Ascending aorta (tissue), 2 donors: ENCODE data around the gene LTBP1. TPM values are rescaled to one million over a fixed set of nuclear protein-coding genes. Genes with fewer than 3 reads are reported as not detected.

ENCODE experiments used
- DNase-seq, 2 donors: peaks; one replicate each; pipeline ENCODE4 v3.0.0-alpha.2; 2019; ENCODE audit warnings: low spot score in 2 of 2
- H3K27ac ChIP-seq, 2 donors: fragments of 200-600 bp; sonication (generic); one replicate each; pipeline ENCODE4 v1.5.1; 2016 to 2017; ENCODE audit warnings: mild to moderate bottlenecking in 1 of 2
- H3K27me3 ChIP-seq: fragments of 200-600 bp; sonication (generic); one replicate; pipeline ENCODE4 v1.5.1; 2017
- H3K36me3 ChIP-seq, 2 donors: fragments of 200-600 bp; sonication (generic); one replicate each; pipeline ENCODE4 v1.5.1; 2016
- H3K4me1 ChIP-seq, 2 donors: fragments of 200-600 bp; sonication (generic); one replicate each; pipeline ENCODE4 v1.5.1; 2016 to 2017; ENCODE audit warnings: mild to moderate bottlenecking in 1 of 2
- H3K4me3 ChIP-seq, 2 donors: fragments of 200-600 bp; sonication (generic); one replicate each; pipeline ENCODE4 v1.5.1; 2016 to 2017; ENCODE audit warnings: mild to moderate bottlenecking in 1 of 2
- H3K9me3 ChIP-seq, 2 donors: fragments of 200-600 bp; sonication (generic); one replicate each; pipeline ENCODE4 v1.5.1; 2016
- intact Hi-C: fragments of 100-400 bp; cut with DNase I; formaldehyde crosslinking; loops from one replicate; pipeline ENCODE4 v1.15.1; 2023
- total RNA-seq: library from RNA; depleted of rRNA; stranded (reverse); fragments of >200 nt; gene quantifications from one replicate; pipeline ENCODE4 v1.1.0, GENCODE V29; 2016
- TF ChIP-seq, protein P1 (sequence below), 3 experiments: fragments of 200-600 bp in 2 of 3; fragments of 450-650 bp in 1 of 3; sonication (generic) in 2 of 3; IDR thresholded peaks; one replicate each; pipeline ENCODE4 v1.5.1; 2016 to 2019; ENCODE audit warnings: antibody characterized with exemption in 3 of 3, mild to moderate bottlenecking in 1 of 3, moderate library complexity in 1 of 3

LTBP1 gene
- total RNA-seq, 1 donor from 2014 or later, result 295 TPM

DNA sequence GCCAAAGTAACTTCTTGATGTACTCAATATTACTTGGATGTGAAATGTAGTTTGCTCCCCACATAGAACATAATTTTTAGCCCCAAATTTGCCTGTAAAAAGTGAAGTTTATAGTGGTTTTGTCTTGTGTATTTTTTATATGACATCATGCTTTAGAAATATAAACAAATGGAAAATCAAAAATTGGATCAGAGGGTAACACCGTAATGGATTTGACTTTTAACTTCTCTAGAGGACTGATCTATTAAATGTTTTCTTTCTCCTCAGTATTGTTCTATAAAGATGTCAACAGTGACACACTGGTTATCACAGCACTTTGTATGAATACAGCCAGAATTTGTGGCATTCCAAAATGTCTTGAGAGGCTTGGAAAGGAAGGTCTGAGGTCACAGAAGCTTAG is 484.1 kb downstream of the LTBP1 start:
- Histone ChIP-seq H3K4me3 (no peak overlapping the region), H3K27ac (no peak overlapping the region), H3K36me3 (no peaks in the 10 kb centered on the region), H3K4me1 (peaks cover 0 to 8% of the 10 kb centered on the region in 2 donors), H3K9me3 (no peaks in the 10 kb centered on the region), H3K27me3 (no peaks in the 10 kb centered on the region)
- no peak for DNase-seq
- intact Hi-C loops, result no loop called here
- TF ChIP-seq, protein P1, sequence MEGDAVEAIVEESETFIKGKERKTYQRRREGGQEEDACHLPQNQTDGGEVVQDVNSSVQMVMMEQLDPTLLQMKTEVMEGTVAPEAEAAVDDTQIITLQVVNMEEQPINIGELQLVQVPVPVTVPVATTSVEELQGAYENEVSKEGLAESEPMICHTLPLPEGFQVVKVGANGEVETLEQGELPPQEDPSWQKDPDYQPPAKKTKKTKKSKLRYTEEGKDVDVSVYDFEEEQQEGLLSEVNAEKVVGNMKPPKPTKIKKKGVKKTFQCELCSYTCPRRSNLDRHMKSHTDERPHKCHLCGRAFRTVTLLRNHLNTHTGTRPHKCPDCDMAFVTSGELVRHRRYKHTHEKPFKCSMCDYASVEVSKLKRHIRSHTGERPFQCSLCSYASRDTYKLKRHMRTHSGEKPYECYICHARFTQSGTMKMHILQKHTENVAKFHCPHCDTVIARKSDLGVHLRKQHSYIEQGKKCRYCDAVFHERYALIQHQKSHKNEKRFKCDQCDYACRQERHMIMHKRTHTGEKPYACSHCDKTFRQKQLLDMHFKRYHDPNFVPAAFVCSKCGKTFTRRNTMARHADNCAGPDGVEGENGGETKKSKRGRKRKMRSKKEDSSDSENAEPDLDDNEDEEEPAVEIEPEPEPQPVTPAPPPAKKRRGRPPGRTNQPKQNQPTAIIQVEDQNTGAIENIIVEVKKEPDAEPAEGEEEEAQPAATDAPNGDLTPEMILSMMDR (IDR thresholded peaks at IDR 0.05), result no peak

DNA sequence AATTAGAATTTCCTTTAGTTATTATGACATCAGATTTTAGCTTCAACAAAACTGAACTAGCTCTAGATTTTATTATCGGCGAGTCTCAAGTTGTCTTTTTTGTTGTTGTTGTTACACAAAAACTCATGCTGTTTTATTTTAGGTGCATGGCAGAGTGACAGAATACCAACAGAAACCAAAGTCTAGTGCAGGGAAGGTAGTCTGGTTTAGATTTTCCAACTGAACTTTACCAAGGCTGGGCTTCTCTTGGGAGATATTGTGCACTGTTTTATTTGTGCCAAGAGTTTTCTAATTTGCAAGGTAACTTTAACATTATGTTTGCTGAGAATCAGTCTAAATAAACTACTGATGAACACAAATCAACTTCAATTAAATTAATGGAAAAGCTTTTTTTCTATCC is 486.1 kb downstream of the LTBP1 start:
- H3K36me3 ChIP-seq, result no peaks in the 10 kb centered on the region
- no peaks in the 10 kb centered on the region for H3K27me3 ChIP-seq
- H3K4me3 ChIP-seq, result no peak overlapping the region
- no peak overlapping the region for H3K27ac ChIP-seq
- no peaks in the 10 kb centered on the region for H3K9me3 ChIP-seq
- TF ChIP-seq, protein P1 (IDR thresholded peaks at IDR 0.05), result no peak
- intact Hi-C loops, result no loop called here
- DNase-seq, result no peak
- H3K4me1 ChIP-seq, result peaks cover 7 to 13% of the 10 kb centered on the region in 2 donors

DNA sequence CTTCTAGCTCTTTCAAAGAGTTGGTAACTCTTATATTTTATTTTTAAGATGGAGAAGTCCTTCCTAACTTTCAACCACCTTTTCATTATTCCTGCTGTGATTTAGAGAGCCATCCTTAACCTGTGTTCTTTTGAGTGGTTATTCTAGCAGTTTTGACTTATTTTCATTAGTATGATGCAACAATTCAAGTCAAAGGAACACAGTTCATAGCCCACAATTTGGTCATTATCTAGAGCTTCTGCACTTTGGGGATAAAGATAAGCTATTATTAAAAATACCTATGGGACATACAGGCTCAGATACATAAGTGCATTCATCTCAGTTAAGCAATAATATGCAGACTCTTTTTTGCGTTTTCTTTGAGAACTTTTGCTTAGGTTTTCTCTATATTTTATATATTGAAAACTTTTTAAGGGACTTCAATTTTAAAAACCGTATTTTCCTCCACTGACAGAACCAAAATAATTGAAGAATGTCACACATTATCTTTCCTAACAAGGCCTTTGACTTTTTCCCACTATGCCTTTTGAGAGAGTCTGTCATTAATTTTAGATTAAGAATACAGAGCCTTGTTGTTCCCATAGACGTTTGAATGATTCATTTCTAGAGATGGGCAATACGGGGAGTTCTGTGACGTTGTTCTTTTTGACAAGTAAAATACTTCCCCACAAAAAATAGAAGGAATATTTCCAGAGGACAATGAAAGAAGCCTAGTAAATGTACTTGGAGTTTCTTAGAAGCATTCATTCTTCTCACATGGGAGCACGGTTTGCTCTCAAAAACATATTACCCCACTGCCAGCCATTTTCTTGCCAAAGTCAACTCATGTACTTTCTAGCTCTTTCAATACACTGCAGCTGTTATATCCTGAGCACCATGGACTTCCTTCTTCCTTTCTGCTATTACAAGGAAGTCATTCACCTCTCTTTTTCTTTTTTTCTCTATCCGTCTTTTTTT is 486.8 kb downstream of the LTBP1 start:
- H3K36me3 ChIP-seq, result no peaks in the 10 kb centered on the region
- no peak for DNase-seq
- no peaks in the 10 kb centered on the region for H3K27me3 ChIP-seq
- H3K4me1 ChIP-seq, result peaks cover 7 to 13% of the 10 kb centered on the region in 2 donors
- no peaks in the 10 kb centered on the region for H3K9me3 ChIP-seq
- H3K4me3 ChIP-seq, result no peak overlapping the region
- TF ChIP-seq, protein P1 (IDR thresholded peaks at IDR 0.05), result no peak
- intact Hi-C loops, result no loop called here
- peak overlapping the region; percentile 54 to 62 for H3K27ac ChIP-seq

DNA sequence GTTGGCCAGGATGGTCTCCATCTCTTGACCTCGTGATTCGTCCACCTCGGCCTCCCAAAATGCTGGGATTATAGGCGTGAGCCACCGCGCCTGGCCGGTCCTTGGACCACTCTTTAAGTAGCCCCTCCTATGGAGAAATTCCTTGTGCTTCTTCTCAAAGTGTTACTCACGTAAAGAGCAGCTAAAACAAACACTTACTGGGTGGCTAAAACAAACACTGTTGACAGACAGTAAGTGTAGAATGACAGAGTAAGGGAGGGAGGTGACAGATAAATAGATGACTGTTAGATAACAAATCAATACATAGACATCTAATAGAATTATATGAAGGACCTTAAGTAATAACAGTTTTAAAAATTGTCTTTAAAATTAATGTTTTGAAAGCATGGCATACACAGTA is 488.8 kb downstream of the LTBP1 start:
- intact Hi-C loops, result loop anchor here (5.0 kb wide), 1 partner anchor 163 kb away; no protein-coding TSS in a partner anchor

DNA sequence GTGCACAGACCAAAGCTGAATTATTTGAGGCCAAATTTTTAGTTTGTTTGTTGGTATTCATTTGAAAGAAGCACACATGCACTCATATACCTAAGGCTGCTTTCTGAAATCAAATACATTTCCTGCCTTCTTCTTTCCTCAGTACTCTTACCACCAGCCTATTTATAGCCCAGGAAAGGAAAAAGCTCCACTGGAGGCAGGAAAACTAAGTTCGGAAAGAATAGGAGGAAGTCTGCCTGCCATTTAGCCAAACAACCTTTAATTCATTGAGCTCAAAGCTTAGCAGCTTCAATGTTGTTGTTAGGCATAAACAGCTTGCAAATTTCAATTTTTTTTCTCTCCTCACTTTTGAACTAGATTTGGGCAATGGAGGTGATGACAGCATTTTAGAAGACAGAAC is 489.3 kb downstream of the LTBP1 start:
- Histone ChIP-seq H3K36me3 (no peaks in the 10 kb centered on the region), H3K4me1 (peaks cover 7 to 13% of the 10 kb centered on the region in 2 donors), H3K4me3 (no peak overlapping the region), H3K27ac (no peak overlapping the region), H3K9me3 (no peaks in the 10 kb centered on the region), H3K27me3 (no peaks in the 10 kb centered on the region)
- intact Hi-C loops, result loop anchor here (5.0 kb wide), 1 partner anchor 164 kb away; no protein-coding TSS in a partner anchor
- no peak for DNase-seq
- TF ChIP-seq, protein P1 (IDR thresholded peaks at IDR 0.05), result no peak

More for the DNA sequence above, 488.8 kb downstream of the LTBP1 start:
- no peaks in the 10 kb centered on the region for H3K9me3 ChIP-seq
- peaks cover 7 to 13% of the 10 kb centered on the region in 2 donors for H3K4me1 ChIP-seq
- no peaks in the 10 kb centered on the region for H3K27me3 ChIP-seq
- TF ChIP-seq, protein P1 (IDR thresholded peaks at IDR 0.05), result no peak
- DNase-seq, result no peak
- H3K36me3 ChIP-seq, result no peaks in the 10 kb centered on the region
- H3K4me3 ChIP-seq, result no peak overlapping the region
- no peak overlapping the region for H3K27ac ChIP-seq
